KMS-11 (cell line): ENCODE measurements around the gene CCBE1.

Source experiments
- H2AFZ ChIP-seq: fragments of 200-600 bp; sonication (generic); 2 replicates; pipeline ENCODE4 v1.6.1; 2016; ENCODE audit warnings: antibody characterized with exemption, mixed run types, low read depth
- H3K27ac ChIP-seq: fragments of 200-600 bp; sonication (generic); 2 replicates; pipeline ENCODE4 v1.6.1; 2016; ENCODE audit warnings: mild to moderate bottlenecking, mixed run types
- H3K27me3 ChIP-seq: fragments of 200-600 bp; sonication (generic); 2 replicates; pipeline ENCODE4 v1.6.1; 2017; ENCODE audit warnings: mild to moderate bottlenecking, low read depth, mixed run types, moderate library complexity; ENCODE audit not compliant: insufficient read depth
- H3K36me3 ChIP-seq: fragments of 200-600 bp; sonication (generic); 2 replicates; pipeline ENCODE4 v1.6.1; 2017; ENCODE audit warnings: mild to moderate bottlenecking, mixed run types; ENCODE audit not compliant: insufficient read depth
- H3K4me1 ChIP-seq: fragments of 200-600 bp; sonication (generic); 2 replicates; pipeline ENCODE4 v1.6.1; 2016; ENCODE audit warnings: mild to moderate bottlenecking, low read depth, mixed run types; ENCODE audit not compliant: poor library complexity, severe bottlenecking
- H3K4me2 ChIP-seq: fragments of 200-600 bp; sonication (generic); 2 replicates; pipeline ENCODE4 v1.7.0; 2016; ENCODE audit warnings: mild to moderate bottlenecking, mixed run types
- H3K4me3 ChIP-seq: fragments of 200-600 bp; sonication (generic); IDR thresholded peaks from 2 replicates; pipeline ENCODE4 v1.6.1; 2017; ENCODE audit warnings: low read depth, low read length, mixed read lengths; ENCODE audit not compliant: insufficient read depth
- H3K79me2 ChIP-seq: fragments of 200-600 bp; sonication (generic); 2 replicates; pipeline ENCODE4 v1.6.1; 2016; ENCODE audit warnings: low read depth, mixed run types; ENCODE audit not compliant: insufficient read depth
- H3K9ac ChIP-seq: fragments of 200-600 bp; sonication (generic); 2 replicates; pipeline ENCODE4 v1.6.1; 2016; ENCODE audit warnings: mild to moderate bottlenecking, mixed run types
- H4K20me1 ChIP-seq: fragments of 200-600 bp; sonication (generic); 2 replicates; pipeline ENCODE4 v1.6.1; 2016; ENCODE audit warnings: mild to moderate bottlenecking, mixed run types; ENCODE audit not compliant: insufficient read depth
- TF ChIP-seq, protein P1 (sequence below): fragments of 200-600 bp; sonication (generic); conservative IDR thresholded peaks from 2 replicates; pipeline ENCODE4 v1.6.1; 2017; ENCODE audit warnings: low read depth, mild to moderate bottlenecking, antibody characterized with exemption, low read length, moderate library complexity, mixed read lengths

CCBE1 gene

GRCh38 chr18:59605633-59606192, 91.5 kb downstream of the CCBE1 start:
- Histone ChIP-seq H3K79me2 (no peaks in the 10 kb centered on the region), H3K27me3 (no peaks in the 10 kb centered on the region), H3K4me1 (no peaks in the 10 kb centered on the region), H3K36me3 (no peaks in the 10 kb centered on the region), H3K27ac (no peak overlapping the region), H3K4me3 (no peak overlapping the region), H2AFZ (no peak overlapping the region), H4K20me1 (no peaks in the 10 kb centered on the region), H3K4me2 (no peak overlapping the region), H3K9ac (no peak overlapping the region)
- TF ChIP-seq, protein P1, sequence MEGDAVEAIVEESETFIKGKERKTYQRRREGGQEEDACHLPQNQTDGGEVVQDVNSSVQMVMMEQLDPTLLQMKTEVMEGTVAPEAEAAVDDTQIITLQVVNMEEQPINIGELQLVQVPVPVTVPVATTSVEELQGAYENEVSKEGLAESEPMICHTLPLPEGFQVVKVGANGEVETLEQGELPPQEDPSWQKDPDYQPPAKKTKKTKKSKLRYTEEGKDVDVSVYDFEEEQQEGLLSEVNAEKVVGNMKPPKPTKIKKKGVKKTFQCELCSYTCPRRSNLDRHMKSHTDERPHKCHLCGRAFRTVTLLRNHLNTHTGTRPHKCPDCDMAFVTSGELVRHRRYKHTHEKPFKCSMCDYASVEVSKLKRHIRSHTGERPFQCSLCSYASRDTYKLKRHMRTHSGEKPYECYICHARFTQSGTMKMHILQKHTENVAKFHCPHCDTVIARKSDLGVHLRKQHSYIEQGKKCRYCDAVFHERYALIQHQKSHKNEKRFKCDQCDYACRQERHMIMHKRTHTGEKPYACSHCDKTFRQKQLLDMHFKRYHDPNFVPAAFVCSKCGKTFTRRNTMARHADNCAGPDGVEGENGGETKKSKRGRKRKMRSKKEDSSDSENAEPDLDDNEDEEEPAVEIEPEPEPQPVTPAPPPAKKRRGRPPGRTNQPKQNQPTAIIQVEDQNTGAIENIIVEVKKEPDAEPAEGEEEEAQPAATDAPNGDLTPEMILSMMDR: no peak

GRCh38 chr18:59604877-59605276, 92.3 kb downstream of the CCBE1 start:
- H3K27me3 ChIP-seq: no peaks in the 10 kb centered on the region
- H3K9ac ChIP-seq: no peak overlapping the region
- no peak overlapping the region for H3K27ac ChIP-seq
- H3K4me3 ChIP-seq: no peak overlapping the region
- H2AFZ ChIP-seq: no peak overlapping the region
- no peaks in the 10 kb centered on the region for H3K4me1 ChIP-seq
- no peak overlapping the region for H3K4me2 ChIP-seq
- TF ChIP-seq, protein P1: no peak
- no peaks in the 10 kb centered on the region for H4K20me1 ChIP-seq
- H3K79me2 ChIP-seq: no peaks in the 10 kb centered on the region
- no peaks in the 10 kb centered on the region for H3K36me3 ChIP-seq

DNA sequence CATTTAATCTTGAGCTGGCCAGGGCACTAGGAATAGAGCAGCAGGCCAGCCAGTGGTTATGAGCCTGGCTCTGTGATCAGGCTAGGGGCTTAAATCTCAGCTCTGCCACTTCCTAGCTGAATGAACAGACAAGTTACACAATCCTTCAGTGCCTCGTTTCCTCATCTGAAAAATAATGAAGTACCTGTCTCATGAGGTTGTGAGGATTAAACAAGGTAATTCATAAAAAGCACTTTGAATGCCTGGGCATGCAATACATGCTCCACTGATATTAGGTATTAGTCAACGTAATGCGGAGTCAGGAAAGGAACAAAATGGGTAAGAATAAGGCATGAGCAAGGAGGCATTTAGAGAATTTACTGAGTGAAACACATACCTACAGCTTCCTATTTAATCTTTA, 100.2 kb downstream of the CCBE1 start:
- TF ChIP-seq, protein P1: no peak

DNA sequence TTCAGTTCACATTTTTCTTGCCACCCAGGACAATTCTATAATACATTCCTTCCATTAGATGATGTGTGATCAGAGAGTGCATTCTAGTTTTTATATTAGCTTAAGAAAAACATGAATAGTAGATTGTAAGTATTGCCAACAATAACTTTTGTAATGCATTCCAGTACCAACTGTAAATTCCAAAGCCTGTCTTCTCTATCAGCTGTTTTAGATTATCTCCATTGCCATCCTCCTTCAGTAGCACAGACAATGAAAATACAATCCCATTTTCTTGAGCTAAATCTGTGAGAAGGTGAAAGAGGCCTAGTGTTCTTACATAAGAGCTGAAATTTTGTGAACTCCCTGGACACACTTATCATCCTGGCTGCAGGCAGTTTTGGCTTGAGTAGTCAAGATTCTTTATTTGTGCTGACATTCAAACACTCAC, 103.9 kb downstream of the CCBE1 start:
- H3K36me3 ChIP-seq: no peaks in the 10 kb centered on the region
- H3K27ac ChIP-seq: no peak overlapping the region
- H3K27me3 ChIP-seq: no peaks in the 10 kb centered on the region
- no peaks in the 10 kb centered on the region for H4K20me1 ChIP-seq
- H2AFZ ChIP-seq: no peak overlapping the region
- no peak overlapping the region for H3K9ac ChIP-seq
- H3K4me3 ChIP-seq: no peak overlapping the region
- no peaks in the 10 kb centered on the region for H3K4me1 ChIP-seq
- H3K79me2 ChIP-seq: no peaks in the 10 kb centered on the region
- TF ChIP-seq, protein P1: no peak
- no peak overlapping the region for H3K4me2 ChIP-seq

More for the DNA sequence above, 100.2 kb downstream of the CCBE1 start:
- Histone ChIP-seq H3K9ac (no peak overlapping the region), H2AFZ (no peak overlapping the region), H3K27me3 (no peaks in the 10 kb centered on the region), H3K4me2 (no peak overlapping the region), H4K20me1 (no peaks in the 10 kb centered on the region), H3K27ac (no peak overlapping the region), H3K4me1 (no peaks in the 10 kb centered on the region), H3K36me3 (no peaks in the 10 kb centered on the region), H3K4me3 (no peak overlapping the region), H3K79me2 (no peaks in the 10 kb centered on the region)
